ENCODE data around the gene C4orf17.

The C4orf17 gene

GRCh38 chr4:99586322-99586721 lies 75.5 kb downstream of the C4orf17 start:
- Histone ChIP-seq H3K9ac (ENCODE audit: low read length) (no peak overlapping the region), H3K9me3 (ENCODE audit: low read length) (no peaks in the 10 kb centered on the region), H3K27me3 (ENCODE audit: control insufficient read depth in 1 of 2, insufficient read depth in 2 of 2, low read length in 2 of 2) (no peaks in the 10 kb centered on the region), H3K36me3 (ENCODE audit: insufficient read depth, low read length) (no peaks in the 10 kb centered on the region), H3K4me1 (ENCODE audit: insufficient read depth, low read length) (peaks cover 8% of the 10 kb centered on the region), H3K4me3 (ENCODE audit: low read depth in 1 of 2, low read length in 2 of 2) (no peak overlapping the region), H3K27ac (ENCODE audit: low read depth, low read length) (no peak overlapping the region)

GRCh38 chr4:99586797-99587196 lies 76.0 kb downstream of the C4orf17 start:
- H3K4me3 ChIP-seq (ENCODE audit: low read depth in 1 of 2, low read length in 2 of 2), result no peak overlapping the region
- H3K9ac ChIP-seq (ENCODE audit: low read length), result no peak overlapping the region
- peaks cover 8% of the 10 kb centered on the region for H3K4me1 ChIP-seq (ENCODE audit: insufficient read depth, low read length)
- no peak overlapping the region for H3K27ac ChIP-seq (ENCODE audit: low read depth, low read length)
- H3K36me3 ChIP-seq (ENCODE audit: insufficient read depth, low read length), result no peaks in the 10 kb centered on the region
- no peaks in the 10 kb centered on the region for H3K9me3 ChIP-seq (ENCODE audit: low read length)
- no peaks in the 10 kb centered on the region for H3K27me3 ChIP-seq (ENCODE audit: control insufficient read depth in 1 of 2, insufficient read depth in 2 of 2, low read length in 2 of 2)

GRCh38 chr4:99587309-99587708 lies 76.5 kb downstream of the C4orf17 start:
- no peak overlapping the region for H3K27ac ChIP-seq (ENCODE audit: low read depth, low read length)
- peaks cover 8% of the 10 kb centered on the region for H3K4me1 ChIP-seq (ENCODE audit: insufficient read depth, low read length)
- no peak overlapping the region for H3K4me3 ChIP-seq (ENCODE audit: low read depth in 1 of 2, low read length in 2 of 2)
- no peak overlapping the region for H3K9ac ChIP-seq (ENCODE audit: low read length)
- no peaks in the 10 kb centered on the region for H3K27me3 ChIP-seq (ENCODE audit: control insufficient read depth in 1 of 2, insufficient read depth in 2 of 2, low read length in 2 of 2)
- no peaks in the 10 kb centered on the region for H3K36me3 ChIP-seq (ENCODE audit: insufficient read depth, low read length)
- no peaks in the 10 kb centered on the region for H3K9me3 ChIP-seq (ENCODE audit: low read length)

- H3K4me3 ChIP-seq (ENCODE audit: low read depth in 1 of 2, low read length in 2 of 2), result no peak overlapping the region
- H3K4me1 ChIP-seq (ENCODE audit: insufficient read depth, low read length), result peaks cover 8% of the 10 kb centered on the region
- H3K27me3 ChIP-seq (ENCODE audit: control insufficient read depth in 1 of 2, insufficient read depth in 2 of 2, low read length in 2 of 2), result no peaks in the 10 kb centered on the region
- no peak overlapping the region for H3K9ac ChIP-seq (ENCODE audit: low read length)
- no peaks in the 10 kb centered on the region for H3K36me3 ChIP-seq (ENCODE audit: insufficient read depth, low read length)
- H3K27ac ChIP-seq (ENCODE audit: low read depth, low read length), result no peak overlapping the region
- H3K9me3 ChIP-seq (ENCODE audit: low read length), result no peaks in the 10 kb centered on the region
These were observed 77.0 kb downstream of the C4orf17 start for GRCh38 chr4:99587803-99588202.

GRCh38 chr4:99591757-99592156 lies 80.9 kb downstream of the C4orf17 start:
- no peak overlapping the region for H3K4me3 ChIP-seq (ENCODE audit: low read depth in 1 of 2, low read length in 2 of 2)
- no peaks in the 10 kb centered on the region for H3K36me3 ChIP-seq (ENCODE audit: insufficient read depth, low read length)
- peaks cover 8% of the 10 kb centered on the region for H3K4me1 ChIP-seq (ENCODE audit: insufficient read depth, low read length)
- H3K27me3 ChIP-seq (ENCODE audit: control insufficient read depth in 1 of 2, insufficient read depth in 2 of 2, low read length in 2 of 2), result no peaks in the 10 kb centered on the region
- H3K27ac ChIP-seq (ENCODE audit: low read depth, low read length), result no peak overlapping the region
- no peaks in the 10 kb centered on the region for H3K9me3 ChIP-seq (ENCODE audit: low read length)
- no peak overlapping the region for H3K9ac ChIP-seq (ENCODE audit: low read length)

Data from muscle layer of colon (tissue), 2 donors.